OCI-LY1 (cell line): ENCODE results near the gene INSYN2A.

ENCODE experiments used
- EZH2 ChIP-seq: fragments of 200-600 bp; sonication (generic), shearing (Covaris generic); IDR thresholded peaks from 2 replicates; pipeline ENCODE4 v1.8.0; 2017; ENCODE audit warnings: borderline replicate concordance, mixed run types, mild to moderate bottlenecking, antibody characterized with exemption, low read length, moderate library complexity, mixed read lengths
- TF ChIP-seq, protein P1 (sequence below): fragments of 200-600 bp; sonication (generic), shearing (Covaris generic); IDR thresholded peaks from 2 replicates; pipeline ENCODE4 v1.5.1; 2017; ENCODE audit warnings: mild to moderate bottlenecking, antibody characterized with exemption, low read length, moderate library complexity, mixed read lengths

DNA sequence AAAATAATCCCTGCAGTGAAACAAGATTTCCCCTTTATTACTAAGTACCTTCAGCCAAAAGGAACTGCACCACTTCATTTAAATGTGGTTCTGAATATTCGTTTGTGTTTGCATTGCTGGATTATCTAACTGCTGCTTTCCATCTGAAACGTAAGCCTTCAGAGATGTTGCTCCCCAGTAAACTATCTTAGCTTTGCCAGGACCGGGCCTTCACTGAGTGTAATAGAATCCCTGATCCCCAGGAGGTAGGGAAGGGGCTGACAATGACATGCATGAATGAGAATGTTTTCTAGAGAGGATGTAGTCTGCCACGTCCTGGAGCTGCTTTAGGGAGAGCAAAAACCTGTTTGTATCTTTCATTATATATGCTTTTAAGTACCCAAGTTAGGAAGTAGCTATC, 19.5 kb upstream of the INSYN2A start:
- TF ChIP-seq, protein P1, sequence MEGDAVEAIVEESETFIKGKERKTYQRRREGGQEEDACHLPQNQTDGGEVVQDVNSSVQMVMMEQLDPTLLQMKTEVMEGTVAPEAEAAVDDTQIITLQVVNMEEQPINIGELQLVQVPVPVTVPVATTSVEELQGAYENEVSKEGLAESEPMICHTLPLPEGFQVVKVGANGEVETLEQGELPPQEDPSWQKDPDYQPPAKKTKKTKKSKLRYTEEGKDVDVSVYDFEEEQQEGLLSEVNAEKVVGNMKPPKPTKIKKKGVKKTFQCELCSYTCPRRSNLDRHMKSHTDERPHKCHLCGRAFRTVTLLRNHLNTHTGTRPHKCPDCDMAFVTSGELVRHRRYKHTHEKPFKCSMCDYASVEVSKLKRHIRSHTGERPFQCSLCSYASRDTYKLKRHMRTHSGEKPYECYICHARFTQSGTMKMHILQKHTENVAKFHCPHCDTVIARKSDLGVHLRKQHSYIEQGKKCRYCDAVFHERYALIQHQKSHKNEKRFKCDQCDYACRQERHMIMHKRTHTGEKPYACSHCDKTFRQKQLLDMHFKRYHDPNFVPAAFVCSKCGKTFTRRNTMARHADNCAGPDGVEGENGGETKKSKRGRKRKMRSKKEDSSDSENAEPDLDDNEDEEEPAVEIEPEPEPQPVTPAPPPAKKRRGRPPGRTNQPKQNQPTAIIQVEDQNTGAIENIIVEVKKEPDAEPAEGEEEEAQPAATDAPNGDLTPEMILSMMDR = no peak
- no peak for TF ChIP-seq EZH2
